KBM-7 (cell line): ENCODE data around the gene RAB3IL1.
A peak's percentile ranks its signal among the peaks of the same experiment; 100 is the strongest.

Source experiments
- DNase-seq: peaks from one replicate; pipeline ENCODE4 v3.0.0-alpha.2; 2015
- in situ Hi-C: fragments of 300-500 bp; cut with MboI; formaldehyde crosslinking; loops from 2 replicates; pipeline ENCODE4 v1.14.3; 2020; ENCODE audit warnings: low sequenced_read_pairs, low pct_unique_long_range_greater_than_20kb, mixed read lengths

RAB3IL1 gene

DNA sequence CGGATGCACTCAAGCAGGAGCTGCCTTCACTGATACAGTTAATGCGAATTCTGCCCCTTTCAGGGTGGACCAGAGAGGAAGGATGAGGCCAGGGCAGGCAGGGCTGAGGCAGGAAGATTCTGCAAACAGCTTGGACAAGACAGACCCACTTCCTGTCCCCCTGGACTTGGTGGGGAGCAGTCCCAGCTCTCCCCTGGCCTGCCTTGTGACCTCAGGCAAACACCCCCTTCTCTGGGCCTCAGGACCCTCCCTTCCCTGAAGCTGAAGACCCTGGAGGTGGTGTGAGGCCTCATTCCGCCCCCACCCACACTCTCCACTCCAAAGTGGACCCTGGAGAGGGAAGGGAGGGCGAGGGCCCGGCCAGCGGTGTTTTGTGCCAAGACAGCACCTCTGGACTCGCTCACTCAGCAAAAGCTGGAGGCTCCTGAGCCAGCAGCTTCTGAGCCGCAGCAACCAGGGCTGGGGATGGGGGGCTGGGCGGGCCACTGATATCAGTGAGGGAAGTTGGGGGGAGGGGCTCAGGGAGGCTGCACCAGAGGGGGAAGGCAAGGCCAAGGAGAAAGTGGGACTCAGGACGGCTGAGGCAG, 8.5 kb downstream of the RAB3IL1 start:
- in situ Hi-C loops, result no loop called here
- DNase-seq, result no peak

DNA sequence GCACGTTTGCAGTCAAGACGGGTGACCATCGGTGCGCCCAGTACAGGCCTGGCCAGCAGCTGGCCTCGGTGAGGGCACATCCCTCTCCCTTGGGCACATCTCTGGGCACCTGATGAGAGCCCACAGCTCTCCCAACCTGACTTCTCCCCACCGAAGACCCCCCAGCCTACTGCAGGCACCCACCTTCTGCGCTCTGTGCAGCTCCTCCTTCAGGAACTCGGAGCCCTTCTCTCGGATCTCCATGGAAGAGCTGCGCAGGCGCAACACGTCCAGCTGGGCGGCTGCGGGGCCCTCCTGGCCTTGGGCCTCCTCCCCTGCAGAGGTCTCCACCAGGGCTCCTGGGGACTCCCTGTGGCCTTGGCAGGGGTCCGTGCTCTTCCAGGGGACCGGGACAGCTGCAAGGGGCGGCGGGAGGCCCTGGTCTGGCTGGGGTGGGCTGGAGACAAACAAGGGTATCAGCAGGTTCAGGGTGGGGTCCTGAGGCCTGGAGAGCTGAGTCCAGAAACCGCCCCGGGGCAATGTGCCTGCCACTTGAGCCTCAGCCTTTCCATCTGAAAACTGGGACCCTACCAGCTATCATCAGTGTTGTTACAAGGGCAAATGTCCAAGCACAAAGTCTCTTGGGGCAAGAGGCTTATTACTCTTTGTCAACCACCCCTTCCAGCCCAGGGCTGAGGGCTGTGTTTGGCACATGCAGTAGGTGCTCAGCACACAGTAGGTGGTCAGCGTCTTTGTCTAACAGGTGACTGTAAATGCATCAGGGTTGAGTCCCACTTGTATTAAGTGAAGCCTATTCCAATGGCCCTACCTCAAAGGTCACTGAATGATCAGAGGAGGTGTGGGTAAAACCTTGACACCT, 9.3 kb downstream of the RAB3IL1 start:
- in situ Hi-C loops, result no loop called here
- DNase-seq, result no peak

DNA sequence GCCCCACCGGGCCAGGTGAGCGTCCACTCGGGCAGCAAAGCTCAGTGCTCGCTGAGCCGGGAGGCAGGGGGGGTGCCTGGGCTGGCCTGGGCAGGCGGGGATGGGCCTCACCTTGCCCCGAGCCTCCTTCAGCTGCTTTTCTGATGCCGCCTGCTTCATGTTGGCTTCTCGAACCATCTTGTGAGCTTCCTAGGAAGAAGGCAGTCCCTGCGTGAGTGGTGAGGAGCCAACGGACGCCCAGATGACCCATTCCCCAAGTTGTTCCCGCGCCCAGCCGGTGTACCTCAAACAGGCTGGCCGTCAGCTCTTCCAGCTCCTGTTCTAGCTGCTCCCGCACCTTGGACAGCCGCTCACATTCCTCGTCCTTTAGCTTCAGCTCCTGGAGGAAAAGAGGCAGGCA, 10.1 kb downstream of the RAB3IL1 start:
- no peak for DNase-seq

DNA sequence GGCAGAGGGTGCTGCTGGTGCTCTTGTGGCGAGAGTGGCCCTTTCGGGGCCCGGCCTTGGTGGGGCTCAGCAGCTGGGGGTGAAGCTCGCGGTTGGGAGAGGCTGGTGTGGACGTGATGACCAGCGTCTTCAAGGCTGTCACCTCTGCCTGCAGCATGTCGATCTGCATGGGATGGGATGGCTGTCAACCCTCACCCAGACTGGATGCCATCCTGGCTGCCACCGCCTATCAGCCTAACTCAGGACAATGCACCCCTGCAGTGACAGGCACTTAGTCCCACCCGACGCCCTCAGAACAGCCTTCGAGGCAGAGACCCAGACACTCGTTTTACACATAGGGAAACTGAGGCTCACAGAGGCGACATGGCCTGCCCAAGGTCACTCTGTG, 10.8 kb downstream of the RAB3IL1 start:
- in situ Hi-C loops, result no loop called here
- no peak for DNase-seq

More for the DNA sequence above, 10.1 kb downstream of the RAB3IL1 start:
- in situ Hi-C loops, result no loop called here

DNA sequence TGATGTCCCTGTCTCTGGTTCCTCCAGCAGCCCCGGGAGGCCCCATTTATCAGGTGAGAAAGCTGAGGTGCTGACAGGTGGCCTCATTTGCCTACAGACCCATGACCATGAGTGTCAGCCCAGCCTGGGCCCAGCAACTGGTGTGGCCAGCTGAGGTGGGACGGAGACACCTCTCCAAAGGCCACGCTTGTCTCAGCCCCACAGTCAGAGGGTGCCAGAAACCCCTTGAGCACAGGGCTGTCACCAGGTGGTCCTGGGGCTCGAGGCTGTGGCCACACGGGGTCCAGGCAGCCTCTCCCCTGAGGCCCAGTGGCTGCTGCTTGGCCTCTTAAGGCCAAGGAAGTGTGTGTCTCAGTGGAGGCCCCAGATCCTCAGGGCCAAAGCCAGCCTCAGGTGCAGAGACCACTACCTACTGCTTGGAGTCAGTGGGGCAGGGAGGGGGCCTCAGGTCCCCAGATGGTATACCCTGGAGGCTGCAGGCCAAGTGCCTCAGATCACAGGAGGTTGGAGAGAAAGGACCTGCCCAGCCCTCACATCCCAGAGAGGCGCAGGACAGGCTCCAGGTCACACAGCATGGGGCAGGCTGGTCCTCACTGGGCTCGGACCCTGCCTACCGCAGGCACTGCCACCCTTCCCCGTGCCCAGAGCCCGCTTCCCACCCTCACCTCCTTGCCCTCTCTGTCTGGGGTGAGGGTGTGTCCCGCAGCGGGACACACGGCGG, 11.4 kb downstream of the RAB3IL1 start:
- DNase-seq, result no peak
- in situ Hi-C loops, result no loop called here

DNA sequence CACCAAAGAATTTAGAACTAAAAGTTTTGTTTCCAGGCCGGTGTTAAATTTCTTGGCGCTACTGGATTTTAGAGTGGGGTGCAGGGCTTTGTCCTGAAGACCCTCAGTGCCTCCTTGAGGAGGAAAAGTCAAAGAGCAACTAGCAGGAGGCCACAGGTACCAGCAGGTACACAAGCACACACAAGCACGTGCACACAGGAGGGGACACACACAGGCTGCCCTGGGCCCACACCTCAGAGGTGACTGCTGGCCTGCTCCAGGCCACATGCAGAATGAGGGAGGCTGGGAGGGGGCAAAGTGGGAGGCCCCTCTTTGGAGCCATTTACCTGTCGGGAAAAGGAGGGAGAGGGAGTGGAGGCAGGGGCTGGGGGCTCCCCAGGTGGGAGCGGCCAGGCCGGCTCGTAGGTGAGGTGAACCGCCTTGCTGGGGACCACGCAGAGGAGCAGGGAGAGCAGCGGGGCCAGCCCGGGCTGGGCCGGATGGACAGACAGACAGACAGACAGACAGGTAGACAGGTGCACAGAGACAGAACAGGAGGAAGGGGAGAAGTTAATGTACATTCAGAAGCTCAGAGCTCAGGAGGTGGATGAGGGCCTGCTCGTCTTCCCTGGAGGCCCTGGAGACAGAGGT, 12.2 kb downstream of the RAB3IL1 start:
- no peak for DNase-seq
- in situ Hi-C loops, result no loop called here

DNA sequence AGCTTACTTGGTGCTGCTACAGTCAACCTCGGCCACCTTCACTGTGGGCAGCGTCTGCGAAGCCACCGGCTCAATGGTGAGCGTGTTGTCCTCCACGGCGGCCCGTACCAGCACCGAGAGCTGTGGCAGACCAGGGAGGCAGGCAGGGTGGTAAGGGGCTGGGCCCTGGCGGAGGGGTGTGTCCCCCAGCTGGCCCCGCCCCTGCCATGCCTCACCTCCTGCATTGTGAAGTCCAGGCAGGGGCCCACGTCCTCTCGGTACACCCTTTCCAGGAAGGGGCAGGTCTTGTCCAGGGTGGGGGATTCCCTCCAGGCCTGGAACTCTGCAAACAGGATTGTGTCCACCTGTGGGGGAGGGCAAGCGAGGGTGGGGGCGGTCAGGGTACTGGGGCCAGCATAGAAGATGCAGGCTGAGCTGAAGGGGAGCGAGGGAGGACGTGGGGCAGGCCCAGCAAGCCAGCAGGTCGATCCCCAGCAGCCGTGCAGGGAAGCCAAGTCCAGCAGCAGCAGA, 12.8 kb downstream of the RAB3IL1 start:
- in situ Hi-C loops, result no loop called here
- no peak for DNase-seq

DNA sequence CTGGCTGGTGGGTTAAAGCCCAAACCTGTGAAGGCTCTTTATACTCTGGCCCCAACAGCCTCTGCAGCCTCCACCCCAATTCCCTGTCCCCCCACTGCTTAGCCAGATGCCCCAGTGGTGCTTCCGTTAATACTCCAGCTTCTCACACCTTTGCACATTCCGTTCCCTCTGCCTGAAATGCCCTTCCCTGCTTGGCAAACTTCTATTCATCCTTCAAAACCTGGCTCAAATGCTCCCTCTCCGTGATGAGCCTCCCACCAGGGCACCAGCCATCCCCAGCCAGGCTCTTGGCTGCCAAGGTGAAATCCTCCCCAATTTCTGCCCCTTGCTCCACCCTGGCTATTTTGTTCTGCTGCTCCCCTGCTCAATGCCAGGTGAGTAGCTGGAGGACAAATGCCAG, 13.5 kb downstream of the RAB3IL1 start:
- in situ Hi-C loops, result no loop called here
- no peak for DNase-seq

DNA sequence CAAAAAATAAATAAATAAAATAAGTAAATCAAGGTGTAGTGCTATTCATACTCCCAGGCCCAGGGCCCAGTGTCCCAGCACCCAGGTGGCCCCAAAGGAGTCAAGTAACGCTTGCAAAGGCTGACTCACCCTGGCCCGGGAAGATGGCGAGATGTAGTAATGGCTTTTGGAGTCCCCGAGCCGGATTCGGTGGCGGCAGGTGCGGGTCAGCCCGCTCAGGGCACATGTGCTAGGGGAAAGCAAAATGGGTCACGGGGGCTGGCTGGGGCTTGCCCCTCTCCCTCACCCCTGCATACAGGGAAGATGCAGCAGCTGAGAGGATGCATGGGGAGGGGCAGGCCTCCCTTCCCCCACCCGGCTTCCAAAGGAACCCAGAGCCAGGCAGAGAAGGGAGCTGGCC, 15.1 kb downstream of the RAB3IL1 start:
- in situ Hi-C loops, result no loop called here

DNA sequence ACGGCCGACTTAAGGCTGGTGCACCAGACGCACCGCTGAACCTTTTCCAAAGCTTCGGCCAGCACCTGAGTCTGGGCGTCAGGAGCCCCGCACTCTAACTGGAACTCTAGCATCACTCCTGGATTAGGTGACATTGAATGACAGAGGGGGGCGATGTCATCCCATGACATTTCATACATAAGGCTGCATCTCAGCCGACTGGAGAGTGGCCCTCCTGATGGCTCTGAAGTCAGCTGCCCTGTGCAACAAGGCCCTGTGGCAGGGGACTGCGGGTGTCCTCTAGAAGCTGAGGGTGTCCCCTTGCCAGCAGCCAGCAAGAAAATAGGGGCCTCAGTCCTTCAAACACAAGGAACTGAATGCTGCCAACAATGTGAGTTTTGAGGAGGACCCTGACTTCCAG, 16.0 kb downstream of the RAB3IL1 start:
- no peak for DNase-seq
- in situ Hi-C loops, result no loop called here

More for the DNA sequence above, 15.1 kb downstream of the RAB3IL1 start:
- DNase-seq, result no peak

DNA sequence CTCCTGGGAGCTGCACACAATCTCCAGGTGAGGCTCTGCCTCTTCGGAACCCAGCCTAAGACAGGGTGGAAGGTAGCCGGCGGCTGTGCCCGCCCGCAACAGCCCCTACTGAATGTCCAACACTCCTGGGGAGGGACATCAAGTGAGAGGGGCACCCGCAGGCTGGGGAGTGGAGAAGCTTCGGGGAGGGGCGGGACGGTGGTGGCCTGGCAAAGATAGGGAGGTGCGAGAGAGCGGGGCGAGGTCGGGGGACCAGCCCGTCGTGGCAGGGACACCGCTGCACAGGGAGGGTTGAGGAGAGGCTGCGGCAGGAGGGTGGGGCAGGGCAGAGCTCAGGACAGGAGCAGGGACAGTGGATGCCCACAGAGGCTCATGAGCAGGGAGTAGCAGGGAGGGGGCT, 17.1 kb downstream of the RAB3IL1 start:
- in situ Hi-C loops, result no loop called here
- no peak for DNase-seq

DNA sequence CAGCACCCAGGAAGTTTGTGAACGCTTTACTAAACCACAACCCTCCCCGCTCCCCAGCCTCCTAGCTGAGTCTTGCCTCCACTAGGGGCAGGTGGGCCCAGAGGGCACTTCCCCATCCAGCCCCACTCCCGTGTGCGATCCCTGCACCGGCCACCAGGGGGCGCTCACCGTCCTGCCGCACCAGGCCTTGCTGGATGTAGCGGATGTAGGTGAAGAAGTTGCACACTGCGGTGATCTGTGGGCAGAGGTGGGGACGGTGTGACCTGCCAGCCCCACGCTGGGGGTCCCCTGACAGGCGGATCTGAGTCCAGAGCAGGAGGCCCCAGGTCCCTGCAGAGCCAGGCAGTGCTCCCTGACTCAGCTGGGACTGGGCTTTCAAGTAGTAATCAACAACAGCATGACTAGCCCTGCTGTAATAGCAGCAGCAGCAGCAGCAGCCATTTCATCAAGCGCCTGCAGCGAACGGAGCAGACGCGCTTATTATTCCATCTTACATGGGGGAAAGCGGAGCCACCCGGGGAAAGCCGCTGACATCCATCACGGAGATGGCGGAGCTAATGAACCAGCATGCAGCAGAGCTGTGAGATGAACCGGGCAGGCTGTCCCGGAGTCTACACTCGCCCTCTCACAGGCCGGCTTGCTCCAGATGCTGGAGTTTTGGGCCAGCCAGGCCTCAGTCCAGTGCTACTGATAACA, 18.1 kb downstream of the RAB3IL1 start:
- in situ Hi-C loops, result loop anchor here (10.0 kb wide), 1 partner anchor 46 kb away; no protein-coding TSS in a partner anchor
- DNase-seq, result peak; percentile 95

DNA sequence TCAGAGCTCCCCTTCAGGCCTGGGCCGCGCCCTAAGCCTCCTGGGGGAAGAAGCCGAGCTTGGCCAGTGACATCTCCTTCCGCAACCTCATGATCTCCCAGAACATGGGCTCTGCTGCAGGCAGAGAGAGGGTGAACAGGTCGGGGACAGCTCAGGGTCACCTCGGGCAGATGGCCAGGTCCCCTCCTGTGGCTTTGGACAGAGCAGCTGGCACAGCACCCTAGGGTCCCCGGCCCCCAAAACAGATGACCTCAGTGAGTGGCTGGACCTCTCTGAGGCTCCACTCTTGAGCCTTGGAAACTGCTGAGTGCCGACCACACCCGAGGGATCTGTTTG, 19.2 kb downstream of the RAB3IL1 start:
- in situ Hi-C loops, result loop anchor here (10.0 kb wide), 1 partner anchor 47 kb away; no protein-coding TSS in a partner anchor
- DNase-seq, result no peak

DNA sequence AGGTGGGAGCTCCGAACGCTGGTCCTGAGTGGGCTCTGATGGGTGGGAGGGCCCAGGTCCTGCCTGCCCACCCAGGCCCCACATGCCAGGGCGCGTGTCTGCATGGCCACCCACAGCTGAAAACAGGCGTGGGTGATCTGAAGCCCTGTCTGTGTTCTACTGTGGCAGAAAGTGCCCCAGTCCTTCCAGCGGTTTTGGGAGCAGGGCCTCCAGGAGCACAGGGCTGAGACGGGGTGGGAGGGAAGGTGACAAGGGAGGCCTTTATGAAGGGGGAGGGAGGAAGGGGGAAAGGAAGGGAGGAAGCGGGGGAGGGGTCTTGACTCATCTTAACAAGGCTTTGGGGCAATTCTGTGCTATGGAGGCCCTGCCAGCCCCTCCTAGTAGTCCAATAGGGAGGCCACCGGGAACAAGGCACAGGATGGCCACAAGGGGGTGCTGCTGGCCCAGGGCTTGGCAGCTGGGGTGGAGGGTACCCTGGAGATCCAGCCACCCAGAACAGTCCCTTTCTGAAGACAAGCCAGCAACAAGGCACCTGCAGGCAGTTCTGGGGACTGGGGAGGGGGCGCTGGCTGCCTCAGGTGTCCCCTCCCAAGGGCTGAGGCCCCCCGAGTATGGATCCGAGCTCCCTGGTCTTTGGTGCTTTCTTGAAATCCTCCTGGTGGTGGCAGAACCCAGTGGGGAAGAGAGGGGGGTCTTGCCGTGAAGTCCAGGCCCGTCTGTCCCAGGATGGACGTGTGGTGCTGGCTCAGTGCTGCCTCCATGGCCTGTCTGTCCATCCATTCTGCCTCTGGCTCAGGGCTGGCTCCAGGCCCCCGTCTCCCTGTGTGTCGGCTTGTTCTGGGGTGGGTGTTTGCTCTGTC, 19.7 kb downstream of the RAB3IL1 start:
- in situ Hi-C loops, result loop anchor here (10.0 kb wide), 1 partner anchor 47 kb away; no protein-coding TSS in a partner anchor
- peak; percentile 77 for DNase-seq

DNA sequence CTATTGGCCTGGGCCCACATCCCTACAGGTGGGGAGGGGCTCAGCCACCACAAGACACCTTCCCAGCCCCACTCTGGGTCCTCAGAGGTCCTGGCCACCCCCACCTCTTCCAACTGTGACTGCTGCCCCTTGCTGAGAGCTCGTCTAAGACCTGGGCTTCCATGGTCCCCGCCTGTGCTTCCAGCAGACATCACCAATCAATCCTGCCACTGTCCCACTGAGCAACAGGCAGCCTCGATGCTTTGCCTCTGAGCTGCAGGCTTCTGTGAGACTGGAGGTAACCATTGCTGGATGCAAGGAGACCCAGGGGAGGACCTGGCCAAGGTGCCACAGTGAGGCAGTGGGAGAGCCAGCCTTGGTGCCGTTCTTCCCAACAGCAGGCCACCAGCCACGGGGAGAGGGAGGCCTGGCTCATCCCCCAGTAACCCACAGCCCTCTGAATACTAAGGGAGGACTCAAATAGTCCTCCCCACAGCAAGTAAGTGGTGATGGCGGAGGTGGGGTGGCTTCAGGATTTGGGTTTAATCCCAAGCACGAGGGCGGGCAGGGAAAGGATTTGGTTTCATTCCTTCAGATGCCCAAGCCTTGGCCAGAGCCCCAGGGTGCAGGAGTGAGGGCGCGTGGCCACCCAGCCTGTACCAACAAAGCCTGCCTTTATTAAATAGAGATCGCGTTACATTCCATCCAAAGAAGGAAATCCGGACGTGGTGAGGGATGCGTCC, 20.5 kb downstream of the RAB3IL1 start:
- in situ Hi-C loops, result loop anchor here (10.0 kb wide), 1 partner anchor 48 kb away; no protein-coding TSS in a partner anchor
- no peak for DNase-seq

DNA sequence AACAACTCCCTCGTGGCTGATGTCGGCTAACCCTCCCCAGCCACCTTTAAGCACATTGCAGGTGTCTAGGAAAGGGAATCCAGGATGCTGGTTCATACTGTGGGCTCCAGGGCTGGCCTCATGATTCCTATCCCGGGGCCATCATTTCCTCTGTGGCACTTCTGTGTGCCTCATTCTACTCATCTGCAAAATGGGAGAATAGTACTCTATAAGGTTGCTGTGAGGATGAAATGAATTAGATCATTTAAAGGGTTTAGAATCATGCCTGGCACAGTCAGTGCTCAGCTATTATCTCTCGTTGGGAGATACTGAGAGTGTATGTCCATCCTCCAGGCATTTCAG, 21.7 kb downstream of the RAB3IL1 start:
- no peak for DNase-seq
- in situ Hi-C loops, result loop anchor here (10.0 kb wide), 1 partner anchor 49 kb away; no protein-coding TSS in a partner anchor

DNA sequence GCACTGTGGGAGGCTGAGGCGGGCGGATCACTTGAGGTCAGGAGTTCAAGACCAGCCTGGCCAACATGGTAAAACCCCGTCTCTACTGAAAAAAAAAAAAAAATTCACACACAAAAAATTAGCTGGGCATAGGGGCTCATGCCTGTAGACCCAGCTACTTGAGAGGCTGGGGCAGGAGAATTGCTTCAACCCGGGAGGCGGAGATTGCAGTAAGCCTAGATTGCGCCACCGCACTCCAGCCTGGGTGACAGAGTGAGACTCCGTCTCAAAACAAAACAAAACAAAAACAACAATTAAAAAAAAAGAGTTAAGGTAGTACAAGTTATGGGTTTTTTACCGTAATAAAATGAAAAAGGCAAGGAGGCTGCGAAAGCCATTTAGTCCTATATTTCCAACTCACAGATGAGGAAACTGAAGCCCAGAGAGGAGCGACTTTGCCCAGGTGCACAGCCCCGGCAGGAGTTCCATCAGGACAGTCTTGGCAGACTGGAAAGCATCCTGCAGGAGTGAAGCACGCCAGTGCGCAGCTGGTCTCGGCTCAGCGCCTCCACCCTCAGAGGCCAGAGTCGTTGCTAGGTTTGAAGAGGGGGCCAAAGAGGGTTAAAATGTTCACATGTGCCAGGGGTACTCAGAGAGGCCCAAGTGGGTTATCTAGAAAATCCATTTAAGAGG, 22.2 kb downstream of the RAB3IL1 start:
- in situ Hi-C loops, result loop anchor here (10.0 kb wide), 1 partner anchor 50 kb away; no protein-coding TSS in a partner anchor

More for the DNA sequence above, 22.2 kb downstream of the RAB3IL1 start:
- no peak for DNase-seq
